GM21447 (cell line): Measurements from ENCODE around the gene SOX9.

Experiments
- ATAC-seq: cut with Tn5 transposase; IDR thresholded peaks from one replicate; pipeline ENCODE4 v1.9.1; 2021; ENCODE audit not compliant: unreplicated experiment

SOX9 gene

DNA sequence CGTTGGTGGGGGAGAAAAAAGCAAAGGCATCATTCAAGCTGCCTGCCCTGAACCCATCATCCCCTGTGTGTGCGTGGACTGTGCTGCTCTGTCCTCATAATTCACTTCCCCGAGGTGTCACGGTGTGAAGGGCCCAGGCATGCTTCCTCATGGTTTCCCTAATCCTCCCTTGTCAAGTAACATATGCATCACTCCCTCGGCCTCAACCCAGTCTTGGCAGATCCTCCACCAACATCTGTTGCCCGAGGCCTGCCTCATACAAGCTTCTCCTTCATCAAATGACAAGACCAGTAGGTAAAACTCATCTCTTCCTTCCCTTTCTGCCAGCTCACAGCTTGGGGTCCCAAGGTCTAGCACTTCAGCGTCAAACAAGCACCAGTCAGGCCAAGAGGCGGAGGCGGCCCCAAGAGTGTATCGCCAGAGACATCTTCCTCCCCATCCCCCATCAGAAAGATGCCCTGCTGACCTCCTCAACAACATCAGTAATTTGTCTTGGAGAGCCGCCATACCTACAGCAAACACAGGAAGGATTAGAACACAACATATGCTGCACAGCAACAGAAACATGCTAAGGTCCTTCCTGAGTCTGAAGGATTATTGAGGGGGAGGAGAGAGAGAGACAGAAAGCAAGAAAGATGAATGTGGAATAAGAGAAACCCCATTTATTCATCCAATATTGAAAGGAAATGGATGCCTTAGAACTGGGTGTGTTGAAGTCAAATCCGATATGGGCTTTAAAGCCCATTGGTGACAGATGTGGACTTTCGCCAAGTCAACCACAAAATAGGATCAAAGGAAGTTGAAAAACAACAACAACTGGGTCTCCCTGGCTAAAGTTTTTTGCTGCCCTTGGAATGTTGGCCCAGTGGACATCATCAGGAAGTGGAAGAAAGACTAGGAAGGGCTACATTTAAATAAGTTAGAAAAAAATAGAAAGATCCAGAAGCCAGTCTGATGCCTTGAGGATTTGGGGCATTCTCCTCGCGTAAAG, 38.4 kb downstream of the SOX9 start:
- no peak for ATAC-seq

DNA sequence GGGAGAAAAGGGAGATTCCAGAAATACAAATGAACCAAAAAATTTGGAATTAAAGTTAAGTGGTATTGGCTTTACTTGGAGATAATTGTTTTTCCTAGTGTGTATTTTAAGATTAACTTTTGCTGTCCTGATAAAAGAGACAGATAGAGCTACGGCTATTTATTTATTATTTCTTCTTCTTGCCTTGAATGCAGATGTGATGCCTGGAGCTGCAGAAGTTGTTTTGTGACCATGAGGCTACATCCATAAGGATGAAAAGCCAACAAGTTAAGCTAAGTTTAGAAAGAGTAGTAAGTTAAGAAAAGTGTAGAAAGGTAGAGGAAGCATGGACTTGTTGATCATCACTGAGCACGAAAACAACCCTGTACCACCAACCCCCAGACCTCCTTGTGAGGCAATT, 41.7 kb downstream of the SOX9 start:
- ATAC-seq = no peak

DNA sequence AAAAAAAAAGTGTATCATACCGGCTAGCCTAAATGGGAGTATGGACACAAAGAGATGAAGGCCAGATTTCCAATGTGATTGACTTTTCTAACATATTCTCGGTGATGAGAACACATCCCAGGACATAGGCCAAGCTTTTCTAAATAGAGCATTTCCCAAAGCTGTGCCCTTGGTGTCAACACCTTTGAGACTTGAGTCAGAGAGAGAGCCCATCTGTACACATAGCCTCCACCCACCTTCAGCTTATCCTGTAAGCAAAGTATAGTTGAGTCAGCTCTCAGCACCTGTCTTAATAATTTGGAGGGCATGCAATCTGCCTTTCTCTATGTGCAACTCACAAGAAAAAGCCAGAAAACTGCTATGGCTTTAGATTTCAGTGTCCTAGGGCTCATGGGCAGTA, 42.7 kb downstream of the SOX9 start:
- ATAC-seq = no peak

DNA sequence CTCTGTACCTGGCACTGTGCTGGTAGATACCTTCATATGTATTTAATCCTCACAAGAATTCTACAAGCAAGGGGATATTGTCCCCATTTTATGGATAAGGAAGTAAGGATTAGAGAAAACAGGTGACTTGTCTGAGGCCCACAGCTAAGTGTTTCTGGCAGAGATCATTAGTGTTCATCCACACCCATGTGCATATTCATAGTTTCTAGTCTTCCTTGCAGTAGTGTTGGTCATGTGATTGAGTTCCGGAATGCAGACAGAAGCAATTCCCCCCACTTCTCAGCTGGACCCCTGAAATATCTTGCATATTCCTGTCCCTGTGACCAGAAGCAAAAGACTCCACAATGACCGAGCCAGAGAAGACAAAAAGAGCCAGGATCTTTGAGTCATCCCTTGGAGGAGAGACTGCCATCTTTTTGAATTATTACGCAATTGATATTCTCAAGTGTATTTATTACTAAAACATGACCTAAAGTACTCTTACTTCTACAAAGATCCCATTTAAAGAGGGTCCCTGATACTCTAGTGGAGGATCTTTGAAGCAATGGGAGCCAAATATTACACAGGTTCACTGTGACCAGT, 43.4 kb downstream of the SOX9 start:
- ATAC-seq = no peak

DNA sequence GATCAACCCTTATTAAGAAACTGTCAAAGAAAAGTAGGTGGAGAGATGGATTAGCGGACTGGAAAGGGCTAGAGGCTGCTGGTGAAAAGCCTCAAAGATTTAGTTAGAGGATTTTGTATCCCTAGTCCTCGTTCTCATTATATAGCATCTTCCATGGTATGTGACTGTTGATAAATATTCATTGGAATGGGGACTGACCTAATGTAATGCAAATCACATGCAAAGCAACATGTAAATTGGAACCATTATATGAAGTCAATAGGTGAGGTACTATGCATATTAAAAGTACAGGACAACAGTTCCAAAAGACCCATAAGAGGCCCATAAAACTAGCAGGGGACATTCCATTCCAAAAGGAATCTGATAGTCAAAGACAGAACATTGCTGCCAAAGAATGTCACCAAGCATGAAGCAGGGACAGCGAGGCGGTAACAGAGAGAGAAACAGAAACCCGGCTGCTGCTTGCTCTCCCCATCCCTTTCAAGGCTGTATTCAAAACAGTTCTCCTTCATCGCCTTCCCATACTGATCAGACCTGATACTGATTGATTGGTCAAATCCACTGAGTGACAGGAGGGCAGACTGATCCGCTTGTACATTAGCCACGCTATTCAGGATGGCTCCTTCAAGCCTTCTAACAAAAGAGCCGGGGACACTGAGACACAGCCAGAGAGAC, 44.5 kb downstream of the SOX9 start:
- no peak for ATAC-seq

DNA sequence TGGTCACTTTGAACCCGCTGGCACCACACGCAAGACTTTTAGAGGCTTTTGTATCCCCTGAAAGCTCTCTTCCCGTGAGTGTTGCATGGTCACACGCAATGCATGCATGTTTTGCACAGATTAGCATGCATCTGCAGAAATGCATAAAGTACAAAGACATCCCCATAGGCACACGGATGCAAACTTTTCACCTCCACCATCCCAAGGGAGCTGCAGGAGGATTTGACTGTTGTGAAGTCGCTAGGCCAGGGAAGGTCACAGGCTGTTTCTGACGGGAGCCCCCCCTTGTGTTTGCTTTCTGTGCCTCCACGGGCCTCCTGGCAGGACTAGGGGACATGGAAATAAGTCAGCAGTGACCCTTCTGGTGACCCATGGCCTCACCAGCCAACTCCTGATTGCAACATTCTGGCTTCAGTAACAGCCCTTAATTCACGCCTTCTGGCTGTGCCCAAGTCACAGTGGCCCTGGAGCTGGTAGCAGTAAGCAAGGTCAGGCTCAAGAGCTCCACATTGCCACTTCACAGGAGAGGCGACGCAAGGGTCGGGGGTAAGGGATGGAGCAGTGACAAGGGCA, 45.1 kb downstream of the SOX9 start:
- ATAC-seq = no peak

DNA sequence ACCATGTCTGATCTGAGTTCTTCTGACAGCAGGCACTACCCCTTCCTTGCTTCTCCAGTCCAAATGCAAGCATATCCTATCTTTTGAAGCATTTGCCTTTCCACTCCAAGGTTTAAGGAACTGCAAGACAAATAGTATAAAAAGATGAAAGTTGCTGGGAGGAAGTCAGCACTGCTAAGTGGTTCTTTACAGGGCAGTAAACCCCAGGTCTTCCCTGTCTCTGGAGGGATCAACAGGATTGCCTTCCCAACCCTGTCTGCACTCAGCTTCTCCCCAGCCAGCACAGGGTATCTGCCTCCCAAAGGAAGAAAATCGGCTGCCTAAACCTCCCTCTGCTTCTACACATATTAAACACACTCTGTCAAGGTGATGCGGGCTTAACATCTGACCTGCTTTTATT, 46.8 kb downstream of the SOX9 start:
- no peak for ATAC-seq

DNA sequence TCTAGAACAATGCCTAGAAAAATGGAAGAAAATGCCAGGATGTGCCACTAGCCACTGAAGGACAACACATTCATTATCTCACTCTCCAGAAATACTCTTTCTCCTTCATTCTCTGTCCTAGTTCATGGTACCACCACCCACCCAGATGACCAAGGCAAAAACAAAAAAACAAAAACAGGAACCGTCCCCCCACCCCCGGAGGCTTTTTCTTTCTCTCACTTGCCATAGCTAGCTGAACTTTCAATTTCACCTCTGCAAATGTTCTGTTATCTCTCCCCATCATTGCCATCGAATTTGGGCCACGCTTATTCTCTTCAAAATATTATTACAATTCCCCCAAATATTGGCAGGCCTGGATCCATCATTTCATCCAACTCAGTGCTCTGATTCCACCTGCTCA, 49.0 kb downstream of the SOX9 start:
- no peak for ATAC-seq

DNA sequence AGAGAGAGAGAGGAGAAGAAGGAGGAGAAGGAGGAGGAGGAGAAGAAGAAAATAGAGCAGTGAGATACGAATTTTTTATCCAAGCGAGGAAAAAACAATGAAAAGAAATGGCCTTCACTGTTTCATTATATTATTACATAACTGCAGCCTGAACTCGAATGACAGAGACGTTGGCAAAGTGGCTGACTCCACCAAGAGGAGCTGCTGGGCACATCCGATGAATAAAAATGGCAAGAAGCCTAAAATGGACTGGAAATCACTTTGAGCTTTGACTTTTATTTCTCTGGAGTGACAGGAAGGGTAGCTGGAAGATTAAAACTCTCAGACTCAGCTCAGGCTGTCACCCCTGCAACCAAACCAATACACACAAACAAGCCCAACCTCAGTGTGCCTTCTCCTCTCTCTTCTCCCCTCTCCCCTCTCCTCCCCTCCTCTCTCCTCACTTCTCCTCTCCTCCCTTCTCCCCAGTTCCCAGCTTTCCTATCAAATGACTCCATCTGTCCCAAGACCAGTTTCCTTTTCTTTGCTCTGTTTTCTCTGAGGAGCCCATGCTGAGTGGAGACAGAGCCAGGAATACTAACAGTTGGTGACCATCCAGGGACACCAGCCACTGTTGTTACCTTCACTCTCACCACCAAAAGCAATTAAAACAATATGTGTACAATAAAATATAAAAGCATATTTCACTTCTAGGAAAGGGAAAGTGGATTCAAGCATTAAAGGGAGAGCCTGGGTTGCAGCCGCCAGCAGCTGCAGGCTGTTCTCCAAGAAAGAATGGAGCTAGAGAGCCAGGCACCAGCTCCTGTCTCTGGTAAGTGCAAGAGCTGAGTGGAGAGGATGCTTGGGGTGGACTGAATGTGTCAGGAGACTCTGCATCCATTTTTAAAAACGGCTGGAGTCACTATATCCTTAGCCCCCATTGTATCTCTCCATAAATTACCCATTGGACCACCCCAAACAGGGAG, 51.2 kb downstream of the SOX9 start:
- ATAC-seq = no peak

DNA sequence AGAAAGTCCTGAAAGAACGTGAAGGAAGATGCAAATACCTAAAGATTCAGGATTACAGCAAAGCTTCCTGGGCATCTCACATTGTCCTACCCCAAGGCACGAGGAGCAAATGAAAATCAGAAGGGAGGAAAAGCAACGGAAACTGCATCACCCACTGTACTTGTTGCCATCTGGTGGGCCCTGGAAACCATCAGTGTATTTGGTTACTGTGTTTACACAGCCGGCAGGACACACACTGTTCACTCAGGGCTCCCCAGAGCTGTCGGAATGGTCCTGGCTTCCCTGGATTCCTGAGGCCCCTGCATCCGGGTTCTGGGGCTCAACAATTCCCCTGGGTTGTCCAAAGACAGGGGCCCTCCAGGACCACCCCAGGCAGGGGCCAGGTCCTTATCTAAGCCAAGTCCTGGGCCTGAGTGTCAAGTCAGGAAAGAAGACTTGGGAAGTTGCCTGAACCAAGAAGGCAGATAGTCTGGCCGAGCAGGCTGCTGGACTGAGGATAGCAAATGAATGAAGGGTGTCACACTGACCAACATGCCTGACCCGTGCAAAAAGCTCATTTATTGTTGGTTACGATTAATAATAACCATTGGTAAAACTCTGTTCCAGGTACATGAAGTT, 52.8 kb downstream of the SOX9 start:
- no peak for ATAC-seq

DNA sequence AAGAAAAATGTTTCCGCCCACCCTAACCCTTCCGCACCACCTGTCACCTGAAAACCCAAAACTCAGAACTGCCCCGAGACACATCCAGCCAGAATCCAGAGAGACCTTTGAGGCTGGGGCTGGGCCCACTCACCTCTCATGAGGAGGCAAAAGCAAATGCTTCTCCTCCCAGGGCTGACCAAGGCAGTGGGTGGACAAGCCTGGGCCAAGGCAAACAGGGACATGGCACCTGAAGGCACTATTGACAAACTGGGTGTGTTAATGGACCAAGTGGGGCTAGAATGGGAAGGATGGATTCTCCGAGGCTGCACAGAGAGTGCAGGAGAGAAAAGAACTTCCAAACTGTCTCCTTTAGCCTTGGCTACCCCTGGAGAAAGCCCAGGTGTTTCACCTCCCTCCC, 54.4 kb downstream of the SOX9 start:
- ATAC-seq = no peak
